Astrocyte (in vitro differentiated cells and primary cell): Measurements from ENCODE around the gene ALK.

Experiments used
- EZH2 ChIP-seq: IDR thresholded peaks from 2 replicates; pipeline ENCODE4 v1.6.1; 2012; ENCODE audit warnings: mild to moderate bottlenecking, low read length, inconsistent platforms; ENCODE audit not compliant: insufficient read depth
- TF ChIP-seq, protein P1 (sequence below): IDR thresholded peaks from 2 replicates; pipeline ENCODE4 v1.5.1; 2011; ENCODE audit warnings: low read depth, mild to moderate bottlenecking, inconsistent platforms, low read length, moderate library complexity; ENCODE audit not compliant: insufficient read depth

DNA sequence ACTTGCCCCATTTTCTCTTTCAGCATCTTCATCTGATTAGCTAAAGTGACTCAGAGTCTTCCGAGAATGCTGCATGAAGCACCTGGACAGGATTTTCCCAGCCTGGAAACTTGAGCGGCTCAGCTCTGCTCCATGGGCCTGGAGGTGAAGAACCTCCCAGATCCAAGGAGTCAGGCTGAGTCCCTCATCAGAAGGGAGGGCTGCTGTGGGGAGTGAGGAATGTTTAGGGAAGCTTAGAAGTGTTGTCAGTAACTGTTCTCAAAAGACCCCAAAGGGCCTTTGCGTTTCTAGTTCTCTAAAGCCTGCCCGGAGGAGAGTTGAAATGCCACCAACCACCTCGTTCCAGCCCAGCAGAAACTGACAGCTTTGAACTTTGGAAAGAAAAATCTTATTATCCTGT, 649.1 kb downstream of the ALK start:
- TF ChIP-seq, protein P1, sequence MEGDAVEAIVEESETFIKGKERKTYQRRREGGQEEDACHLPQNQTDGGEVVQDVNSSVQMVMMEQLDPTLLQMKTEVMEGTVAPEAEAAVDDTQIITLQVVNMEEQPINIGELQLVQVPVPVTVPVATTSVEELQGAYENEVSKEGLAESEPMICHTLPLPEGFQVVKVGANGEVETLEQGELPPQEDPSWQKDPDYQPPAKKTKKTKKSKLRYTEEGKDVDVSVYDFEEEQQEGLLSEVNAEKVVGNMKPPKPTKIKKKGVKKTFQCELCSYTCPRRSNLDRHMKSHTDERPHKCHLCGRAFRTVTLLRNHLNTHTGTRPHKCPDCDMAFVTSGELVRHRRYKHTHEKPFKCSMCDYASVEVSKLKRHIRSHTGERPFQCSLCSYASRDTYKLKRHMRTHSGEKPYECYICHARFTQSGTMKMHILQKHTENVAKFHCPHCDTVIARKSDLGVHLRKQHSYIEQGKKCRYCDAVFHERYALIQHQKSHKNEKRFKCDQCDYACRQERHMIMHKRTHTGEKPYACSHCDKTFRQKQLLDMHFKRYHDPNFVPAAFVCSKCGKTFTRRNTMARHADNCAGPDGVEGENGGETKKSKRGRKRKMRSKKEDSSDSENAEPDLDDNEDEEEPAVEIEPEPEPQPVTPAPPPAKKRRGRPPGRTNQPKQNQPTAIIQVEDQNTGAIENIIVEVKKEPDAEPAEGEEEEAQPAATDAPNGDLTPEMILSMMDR: no peak
- no peak for TF ChIP-seq EZH2
